HG03442 (cell line): ENCODE measurements around the gene ZKSCAN4.

Experiments
- ATAC-seq: cut with Tn5 transposase; IDR thresholded peaks from one replicate; pipeline ENCODE4 v1.9.1; 2021; ENCODE audit warnings: mild to moderate bottlenecking, moderate library complexity; ENCODE audit not compliant: unreplicated experiment

Gene ZKSCAN4

DNA sequence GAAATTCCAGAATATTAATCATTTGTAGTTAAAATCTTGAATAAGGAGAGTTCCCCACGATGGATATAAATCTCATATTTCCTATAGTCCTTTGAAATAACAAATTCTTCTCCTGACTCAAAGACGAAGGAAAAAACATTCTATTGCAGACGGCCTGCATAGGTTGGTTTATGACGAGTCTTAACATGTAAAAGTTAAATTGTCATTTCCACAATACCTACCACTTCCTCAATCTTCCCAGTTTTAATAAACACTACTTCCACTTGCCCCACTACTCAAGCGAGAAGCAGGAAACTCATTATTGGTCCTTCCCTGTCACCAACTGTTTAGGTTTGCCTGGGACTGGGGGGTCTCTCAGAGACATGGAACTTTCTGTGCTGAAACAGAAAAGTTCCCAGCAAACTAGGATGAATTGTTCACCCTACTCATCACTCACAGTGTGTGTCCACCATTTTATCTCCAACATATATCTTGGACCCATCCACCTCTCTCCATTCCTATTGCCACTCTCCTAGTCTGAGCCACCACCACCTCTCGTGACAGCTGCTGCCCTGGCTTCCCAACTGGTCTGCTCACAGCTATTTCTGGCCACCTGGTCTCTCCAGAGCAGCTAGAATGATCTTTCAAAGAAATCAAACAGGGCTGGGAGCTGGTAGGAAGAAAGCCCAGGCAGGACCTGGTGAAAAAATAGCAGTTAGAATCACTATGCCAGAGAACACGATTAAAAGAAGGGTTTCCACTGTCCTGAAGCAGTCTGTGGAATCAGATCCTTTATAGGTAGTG is 42.1 kb downstream of the ZKSCAN4 start:
- no peak for ATAC-seq

DNA sequence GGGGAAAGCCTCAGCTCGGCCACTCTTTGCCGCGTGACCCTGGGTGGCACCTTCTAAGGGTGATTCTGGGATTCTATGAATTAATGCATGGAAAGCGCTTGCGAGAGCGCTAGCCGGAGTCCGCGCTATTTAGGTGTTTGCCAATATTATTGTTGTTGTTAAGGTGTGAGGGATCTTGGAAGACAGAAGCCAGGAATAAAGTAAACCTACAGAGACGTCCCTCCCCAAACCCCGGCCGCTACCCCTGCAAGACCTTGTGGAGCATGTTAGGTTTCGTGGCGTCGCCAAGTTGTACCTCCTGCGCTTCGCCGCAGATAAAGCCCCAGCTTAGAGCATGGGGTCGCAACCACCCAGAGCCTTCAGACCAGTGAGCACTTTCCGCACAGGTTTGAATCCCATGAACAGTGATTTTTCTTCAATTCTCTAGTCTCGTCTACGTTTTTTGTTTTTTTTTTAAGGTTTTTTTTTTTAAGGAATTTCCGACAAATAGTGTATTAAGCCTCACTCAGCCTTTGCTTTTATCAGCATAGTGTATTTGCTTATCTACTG is 43.9 kb downstream of the ZKSCAN4 start:
- no peak for ATAC-seq

DNA sequence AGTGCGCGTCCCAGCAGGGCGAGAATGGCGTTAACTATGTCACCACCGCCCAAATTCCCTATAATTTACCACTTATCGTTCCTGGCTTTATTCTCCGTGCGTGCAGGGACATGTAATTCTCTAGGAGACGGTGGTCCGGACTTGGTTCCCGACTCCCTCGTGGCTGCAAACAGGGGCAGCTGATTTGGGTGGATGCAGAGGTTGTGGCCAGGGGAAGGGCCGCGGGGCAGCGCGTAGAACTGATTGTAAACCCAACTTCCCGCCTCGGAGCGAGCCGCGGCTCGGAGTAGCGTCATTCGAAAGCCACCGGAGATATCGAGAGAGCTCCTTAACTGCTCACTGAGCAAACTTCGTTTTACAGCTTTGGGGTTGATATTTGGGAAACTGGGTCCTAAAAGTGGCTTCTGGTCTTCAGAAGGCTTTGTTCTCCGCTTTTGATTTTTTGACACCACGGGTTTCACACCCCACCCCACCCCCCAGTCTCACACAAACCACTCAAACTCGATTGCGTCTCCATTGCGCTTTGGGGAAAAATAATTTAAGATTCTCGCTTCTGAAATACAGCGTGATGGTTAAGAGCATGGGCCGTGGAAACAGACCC is 44.5 kb downstream of the ZKSCAN4 start:
- ATAC-seq, result no peak

DNA sequence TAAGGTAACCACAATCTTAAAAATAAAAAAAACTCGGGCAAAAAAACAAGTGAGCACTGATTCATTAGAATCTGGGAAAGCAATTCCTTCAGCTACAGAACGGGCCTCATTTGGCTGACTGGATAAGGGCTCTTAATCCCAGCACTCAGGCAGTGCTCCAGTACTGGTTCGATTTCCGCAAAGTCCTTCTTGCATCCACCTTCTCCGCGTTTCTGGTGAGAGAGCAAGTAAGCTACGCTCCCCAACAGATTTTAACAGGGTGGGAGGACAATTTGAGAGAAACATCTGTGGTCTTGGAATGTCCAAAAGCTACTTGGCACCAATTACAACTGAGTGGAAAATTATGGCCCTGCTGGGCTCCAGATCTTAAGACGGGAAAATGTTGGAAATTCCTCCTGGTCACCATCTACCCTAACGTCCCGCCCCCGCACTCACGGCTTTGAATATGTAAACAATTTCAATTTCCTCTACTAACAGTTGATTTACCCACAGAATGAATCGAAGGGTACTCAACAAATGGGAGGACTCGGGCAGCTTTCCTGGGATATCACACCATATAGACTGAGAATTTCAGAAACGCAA is 45.0 kb downstream of the ZKSCAN4 start:
- ATAC-seq, result no peak

DNA sequence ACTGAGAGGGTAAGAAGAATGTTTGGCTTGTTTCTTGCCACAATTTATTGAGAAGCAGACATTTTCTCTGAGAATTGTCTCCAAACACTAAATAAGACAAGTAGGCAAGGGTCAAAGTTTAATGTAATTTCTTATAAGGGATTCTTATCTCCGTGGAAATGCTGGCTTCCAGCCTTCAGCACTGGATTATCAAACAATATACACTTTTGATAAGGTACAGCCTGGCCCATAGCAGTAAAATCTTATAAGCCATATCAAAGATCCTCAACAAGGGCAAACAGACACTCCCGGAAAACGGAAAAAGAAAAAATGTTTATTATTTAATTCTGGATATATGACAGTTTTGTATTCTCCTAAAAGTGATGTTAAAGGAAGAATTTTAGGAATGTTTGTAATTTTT is 45.5 kb downstream of the ZKSCAN4 start:
- ATAC-seq, result no peak

DNA sequence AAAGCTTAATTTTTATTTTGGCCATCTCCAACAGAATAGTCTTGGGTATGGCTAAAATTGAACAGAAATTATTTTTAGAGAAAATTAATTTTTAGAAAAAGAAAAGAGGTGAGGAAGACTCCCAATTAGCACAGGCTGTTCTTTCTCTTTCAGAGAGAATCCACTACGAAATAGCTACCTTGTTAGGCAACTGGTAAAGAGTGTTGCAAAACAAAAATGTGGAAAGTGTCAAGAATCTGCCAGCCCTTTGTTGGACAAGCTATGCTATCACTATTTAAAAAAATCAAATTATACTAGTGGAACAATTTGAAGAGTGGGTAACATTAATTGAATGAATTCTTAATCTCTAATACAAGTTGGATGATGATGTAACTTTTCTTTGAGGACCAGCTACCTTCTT is 46.2 kb downstream of the ZKSCAN4 start:
- no peak for ATAC-seq

DNA sequence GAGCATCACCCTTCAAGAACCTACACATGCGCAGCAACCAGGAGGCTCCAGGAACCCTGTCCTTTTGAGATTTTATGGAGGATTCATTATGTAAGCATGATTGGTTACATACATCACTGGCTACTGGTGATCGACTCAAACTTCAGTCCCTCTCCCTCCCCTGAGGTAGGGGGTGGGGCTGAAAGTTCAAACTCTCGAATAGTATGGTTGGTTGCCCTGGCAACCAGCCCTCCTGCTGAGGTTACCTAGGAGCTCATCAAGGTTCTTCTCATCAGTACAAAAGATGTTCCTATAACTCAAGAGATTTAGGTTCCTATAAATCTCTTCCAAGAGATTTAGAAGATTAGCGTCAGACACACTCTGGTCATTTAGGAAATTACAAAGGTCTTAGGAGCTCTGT is 48.9 kb downstream of the ZKSCAN4 start:
- no peak for ATAC-seq

DNA sequence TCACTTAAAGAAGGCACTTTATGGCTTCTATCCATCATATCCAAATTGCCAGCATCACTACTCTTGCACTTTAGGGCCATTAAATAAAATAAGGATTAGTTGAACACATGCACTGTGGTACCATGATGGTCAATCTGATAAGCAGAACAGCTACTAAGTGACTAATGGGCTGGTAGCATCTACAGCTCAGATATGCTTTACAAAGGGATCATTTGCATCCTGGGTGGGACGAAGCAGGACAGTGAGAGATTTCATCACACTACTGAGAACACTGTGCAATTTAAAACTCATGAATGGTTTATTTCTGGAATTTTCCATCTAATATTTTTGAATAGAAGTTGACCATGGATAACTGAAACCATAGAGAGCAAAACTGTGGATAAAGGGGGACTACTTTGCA is 52.0 kb downstream of the ZKSCAN4 start:
- no peak for ATAC-seq
